H7 (cell line): ENCODE measurements around the gene VCAM1. TPM values are rescaled to one million over a fixed set of nuclear protein-coding genes. Genes with fewer than 3 reads are reported as not detected.

Experiments
- DNase-seq: peaks from one replicate; pipeline ENCODE4 v3.0.0; 2012
- H3K27me3 ChIP-seq: 2 replicates; pipeline ENCODE4 v1.6.0; 2011; ENCODE audit warnings: mild to moderate bottlenecking, low read length; ENCODE audit not compliant: control insufficient read depth, insufficient read depth
- H3K36me3 ChIP-seq: replicated peaks from 2 replicates; pipeline ENCODE4 v1.5.1; 2011; ENCODE audit warnings: low read length; ENCODE audit not compliant: control insufficient read depth, insufficient read depth
- H3K4me3 ChIP-seq: 2 replicates; pipeline ENCODE4 v1.5.1; 2011; ENCODE audit warnings: low read depth, mild to moderate bottlenecking, control low read depth, low read length, moderate library complexity; ENCODE audit not compliant: insufficient read depth
- total RNA-seq: library from RNA; depleted of rRNA; stranded (reverse); fragments of >200 nt; shearing (Covaris generic); gene quantifications from 2 replicates; pipeline ENCODE4 v1.2.3, GENCODE V29; 2014; rRNA removed

VCAM1 gene, protein sequence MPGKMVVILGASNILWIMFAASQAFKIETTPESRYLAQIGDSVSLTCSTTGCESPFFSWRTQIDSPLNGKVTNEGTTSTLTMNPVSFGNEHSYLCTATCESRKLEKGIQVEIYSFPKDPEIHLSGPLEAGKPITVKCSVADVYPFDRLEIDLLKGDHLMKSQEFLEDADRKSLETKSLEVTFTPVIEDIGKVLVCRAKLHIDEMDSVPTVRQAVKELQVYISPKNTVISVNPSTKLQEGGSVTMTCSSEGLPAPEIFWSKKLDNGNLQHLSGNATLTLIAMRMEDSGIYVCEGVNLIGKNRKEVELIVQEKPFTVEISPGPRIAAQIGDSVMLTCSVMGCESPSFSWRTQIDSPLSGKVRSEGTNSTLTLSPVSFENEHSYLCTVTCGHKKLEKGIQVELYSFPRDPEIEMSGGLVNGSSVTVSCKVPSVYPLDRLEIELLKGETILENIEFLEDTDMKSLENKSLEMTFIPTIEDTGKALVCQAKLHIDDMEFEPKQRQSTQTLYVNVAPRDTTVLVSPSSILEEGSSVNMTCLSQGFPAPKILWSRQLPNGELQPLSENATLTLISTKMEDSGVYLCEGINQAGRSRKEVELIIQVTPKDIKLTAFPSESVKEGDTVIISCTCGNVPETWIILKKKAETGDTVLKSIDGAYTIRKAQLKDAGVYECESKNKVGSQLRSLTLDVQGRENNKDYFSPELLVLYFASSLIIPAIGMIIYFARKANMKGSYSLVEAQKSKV
- not detected in 2 replicates for total RNA-seq

DNA sequence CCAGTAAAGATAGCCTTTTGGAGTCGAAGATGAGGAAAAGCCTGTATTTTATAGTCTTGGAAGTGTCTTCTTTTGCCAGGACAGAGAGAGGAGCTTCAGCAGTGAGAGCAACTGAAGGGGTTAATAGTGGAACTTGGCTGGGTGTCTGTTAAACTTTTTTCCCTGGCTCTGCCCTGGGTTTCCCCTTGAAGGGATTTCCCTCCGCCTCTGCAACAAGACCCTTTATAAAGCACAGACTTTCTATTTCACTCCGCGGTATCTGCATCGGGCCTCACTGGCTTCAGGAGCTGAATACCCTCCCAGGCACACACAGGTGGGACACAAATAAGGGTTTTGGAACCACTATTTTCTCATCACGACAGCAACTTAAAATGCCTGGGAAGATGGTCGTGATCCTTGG lies at the start of gene VCAM1:
Gene VCAM1, plus strand, starts transcription at position 253 of the 400 bp plus-strand sequence. Its CDS starts 119 bp downstream, at position 372.
- H3K27me3 ChIP-seq = no peaks in the 10 kb centered on the region
- H3K4me3 ChIP-seq = no peak within 1 kb of the TSS
- no peaks in the 10 kb centered on the region for H3K36me3 ChIP-seq
- DNase-seq = peak; percentile 19

DNA sequence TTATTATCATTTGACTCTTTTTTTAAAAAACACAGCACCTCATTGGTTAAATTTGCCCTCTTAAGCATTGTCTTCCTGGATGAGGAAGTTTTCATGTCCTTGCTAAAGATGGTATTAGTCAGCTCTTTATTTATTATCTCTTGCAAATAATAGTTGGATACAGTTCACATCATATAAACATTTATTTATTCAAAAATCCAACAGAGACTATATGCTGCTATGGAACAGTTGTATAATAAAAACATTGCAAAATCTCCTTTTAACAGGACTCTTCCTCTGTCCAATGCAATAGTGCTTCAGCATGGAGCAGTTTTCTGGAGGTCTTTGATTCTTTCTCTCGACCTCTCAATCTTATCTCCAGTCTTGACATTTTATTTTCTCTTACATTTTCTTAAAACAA lies 49.5 kb upstream of the VCAM1 start:
- no peaks in the 10 kb centered on the region for H3K27me3 ChIP-seq
- DNase-seq = no peak
- no peak overlapping the region for H3K4me3 ChIP-seq
- H3K36me3 ChIP-seq = no peaks in the 10 kb centered on the region

GRCh38 chr1:100671601-100672000 lies 47.9 kb upstream of the VCAM1 start:
- H3K4me3 ChIP-seq = no peak overlapping the region
- H3K36me3 ChIP-seq = no peaks in the 10 kb centered on the region
- H3K27me3 ChIP-seq = no peaks in the 10 kb centered on the region
- no peak for DNase-seq

GRCh38 chr1:100683448-100684349 lies 35.8 kb upstream of the VCAM1 start:
- no peak overlapping the region for H3K4me3 ChIP-seq
- no peaks in the 10 kb centered on the region for H3K27me3 ChIP-seq
- no peaks in the 10 kb centered on the region for H3K36me3 ChIP-seq
- DNase-seq = no peak

GRCh38 chr1:100699744-100700143 lies 19.8 kb upstream of the VCAM1 start:
- Histone ChIP-seq H3K36me3 (no peaks in the 10 kb centered on the region), H3K4me3 (no peak overlapping the region), H3K27me3 (no peaks in the 10 kb centered on the region)
- DNase-seq = no peak

DNA sequence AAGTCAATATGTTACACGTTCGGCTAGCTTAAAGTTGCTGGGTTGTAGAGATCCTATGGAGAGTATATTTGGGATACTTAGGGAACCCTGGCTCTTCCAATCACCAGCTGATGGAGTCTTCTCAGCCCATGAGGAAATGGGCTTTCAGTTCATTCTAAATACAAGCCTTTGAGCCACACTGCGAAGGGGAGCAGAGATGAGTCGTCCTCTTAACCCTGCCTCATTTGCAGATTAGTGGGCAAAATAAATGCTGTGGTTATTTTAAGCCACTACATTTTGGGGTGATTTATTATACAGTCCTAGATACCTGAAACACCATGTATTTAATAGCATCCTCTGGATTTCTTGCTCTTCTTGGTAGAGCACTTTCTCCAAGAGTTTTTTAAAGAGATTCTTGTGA lies 19.0 kb upstream of the VCAM1 start:
- H3K4me3 ChIP-seq = no peak overlapping the region
- H3K36me3 ChIP-seq = no peaks in the 10 kb centered on the region
- H3K27me3 ChIP-seq = no peaks in the 10 kb centered on the region
- no peak for DNase-seq

DNA sequence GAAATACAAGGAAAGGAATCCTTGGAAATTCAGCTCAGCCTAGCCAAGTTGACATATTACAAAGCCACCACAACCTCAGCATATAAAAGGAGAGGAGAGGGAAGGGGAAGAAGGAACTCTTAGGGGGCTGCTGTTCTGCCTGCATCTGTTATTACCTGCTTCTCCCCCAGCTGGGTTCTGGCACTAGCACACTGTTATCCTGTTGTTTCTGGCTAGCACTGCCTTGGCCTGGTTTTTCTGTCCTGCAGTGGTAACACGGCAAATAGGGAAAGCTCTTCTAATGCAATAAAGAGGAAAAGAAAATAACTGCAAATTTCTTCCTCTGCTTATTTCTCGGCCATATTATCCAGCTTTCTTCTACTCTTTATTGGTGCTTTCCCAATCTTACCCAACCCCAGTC lies 16.5 kb upstream of the VCAM1 start:
- H3K27me3 ChIP-seq = no peaks in the 10 kb centered on the region
- no peak overlapping the region for H3K4me3 ChIP-seq
- no peaks in the 10 kb centered on the region for H3K36me3 ChIP-seq
- no peak for DNase-seq

- H3K4me3 ChIP-seq = no peak overlapping the region
- no peaks in the 10 kb centered on the region for H3K36me3 ChIP-seq
- no peaks in the 10 kb centered on the region for H3K27me3 ChIP-seq
- no peak for DNase-seq
Measured at GRCh38 chr1:100703716-100704115, 15.8 kb upstream of the VCAM1 start.

DNA sequence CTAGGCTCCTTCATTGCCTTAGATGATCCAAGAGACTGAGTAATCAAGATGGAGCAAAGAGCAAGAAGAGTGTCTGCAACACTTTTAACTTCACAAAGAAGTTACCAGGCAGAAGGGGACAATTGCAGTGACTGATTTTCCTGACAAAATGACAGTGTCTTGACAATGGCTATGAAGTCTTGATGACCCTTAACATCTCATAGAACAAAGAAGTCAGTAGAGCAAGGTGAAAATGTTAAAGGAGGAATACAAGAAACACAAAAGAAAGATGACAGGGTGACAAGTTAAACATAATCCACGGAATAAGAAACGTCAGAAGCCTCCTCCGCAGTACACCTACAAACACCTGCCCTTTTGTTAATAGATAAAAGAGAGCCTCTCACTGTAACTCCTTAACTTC lies 15.1 kb upstream of the VCAM1 start:
- DNase-seq = no peak
- Histone ChIP-seq H3K27me3 (no peaks in the 10 kb centered on the region), H3K36me3 (no peaks in the 10 kb centered on the region), H3K4me3 (no peak overlapping the region)

GRCh38 chr1:100706296-100706695 lies 13.2 kb upstream of the VCAM1 start:
- Histone ChIP-seq H3K36me3 (no peaks in the 10 kb centered on the region), H3K27me3 (no peaks in the 10 kb centered on the region), H3K4me3 (no peak overlapping the region)
- DNase-seq = no peak

- no peak overlapping the region for H3K4me3 ChIP-seq
Measured at GRCh38 chr1:100706856-100707255, 12.7 kb upstream of the VCAM1 start.

DNA sequence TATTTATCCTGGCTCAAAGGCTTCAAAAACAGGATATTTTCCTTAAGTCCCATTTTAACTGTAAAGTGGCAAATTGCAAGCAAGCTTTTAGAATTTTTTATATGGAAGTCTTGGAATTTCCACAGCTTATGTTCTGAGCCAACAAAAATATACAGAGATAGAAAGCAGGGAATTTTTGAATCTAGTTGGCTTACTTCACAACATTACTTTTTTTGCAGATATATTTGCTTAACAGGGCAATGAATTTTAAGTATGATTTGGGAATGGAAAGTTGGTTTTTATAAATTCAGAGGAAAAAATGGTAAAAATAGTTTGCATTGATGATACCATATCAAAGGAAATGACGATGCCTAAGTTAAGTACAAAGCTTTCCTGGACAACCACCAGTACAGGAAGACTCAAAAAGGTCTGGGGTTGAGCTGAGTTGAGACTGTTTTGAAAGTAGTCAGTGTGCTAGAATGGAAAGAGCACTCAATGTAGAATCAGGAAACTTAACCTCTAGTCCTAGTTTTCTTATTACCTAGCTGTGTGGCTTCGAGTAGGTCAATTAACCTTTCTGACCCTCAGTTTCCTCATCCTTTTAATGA lies 11.0 kb upstream of the VCAM1 start:
- Histone ChIP-seq H3K4me3 (no peak overlapping the region), H3K36me3 (no peaks in the 10 kb centered on the region), H3K27me3 (no peaks in the 10 kb centered on the region)
- no peak for DNase-seq

More at GRCh38 chr1:100706856-100707255, 12.7 kb upstream of the VCAM1 start:
- no peak for DNase-seq
- Histone ChIP-seq H3K36me3 (no peaks in the 10 kb centered on the region), H3K27me3 (no peaks in the 10 kb centered on the region)

GRCh38 chr1:100710906-100711682 lies 8.4 kb upstream of the VCAM1 start:
- no peak for DNase-seq
- H3K4me3 ChIP-seq = no peak overlapping the region

More at GRCh38 chr1:100710906-100711682, 8.4 kb upstream of the VCAM1 start:
- Histone ChIP-seq H3K27me3 (no peaks in the 10 kb centered on the region), H3K36me3 (no peaks in the 10 kb centered on the region)
